ENCODE results near the gene FSTL5. TPM values are rescaled to one million over a fixed set of nuclear protein-coding genes. Genes with fewer than 3 reads are reported as not detected.

FSTL5 gene
- total and polyA plus RNA-seq, 10 of the 15 experiments (the other 5 are each of a cell fraction or from before 2014, with no cell fraction given): 0.04 to 2.4 (median 0.08) TPM; not detected in 4

- in situ Hi-C loops (cut with MboI): no loop called here
- H3K4me3 ChIP-seq: no peak overlapping the region
- ChIA-PET CTCF (no interaction called here), SMC1A (ENCODE audit: uncharacterized antibody, unreplicated experiment) (no interaction called here), POLR2A (no interaction called here), RAD21 (ENCODE audit: unreplicated experiment) (no interaction called here)
- no peaks in the 10 kb centered on the region for H4K20me1 ChIP-seq (ENCODE audit: control insufficient read depth, insufficient read depth)
- H2AFZ ChIP-seq (ENCODE audit: control insufficient read depth, low read depth, low read length): no peak overlapping the region
- H3K4me1 ChIP-seq (ENCODE audit: control insufficient read depth, insufficient read depth, low read length): no peaks in the 10 kb centered on the region
- no peaks in the 10 kb centered on the region for H3K79me2 ChIP-seq (ENCODE audit: control insufficient read depth, insufficient read depth, low read length)
- TF ChIP-seq, protein P1, sequence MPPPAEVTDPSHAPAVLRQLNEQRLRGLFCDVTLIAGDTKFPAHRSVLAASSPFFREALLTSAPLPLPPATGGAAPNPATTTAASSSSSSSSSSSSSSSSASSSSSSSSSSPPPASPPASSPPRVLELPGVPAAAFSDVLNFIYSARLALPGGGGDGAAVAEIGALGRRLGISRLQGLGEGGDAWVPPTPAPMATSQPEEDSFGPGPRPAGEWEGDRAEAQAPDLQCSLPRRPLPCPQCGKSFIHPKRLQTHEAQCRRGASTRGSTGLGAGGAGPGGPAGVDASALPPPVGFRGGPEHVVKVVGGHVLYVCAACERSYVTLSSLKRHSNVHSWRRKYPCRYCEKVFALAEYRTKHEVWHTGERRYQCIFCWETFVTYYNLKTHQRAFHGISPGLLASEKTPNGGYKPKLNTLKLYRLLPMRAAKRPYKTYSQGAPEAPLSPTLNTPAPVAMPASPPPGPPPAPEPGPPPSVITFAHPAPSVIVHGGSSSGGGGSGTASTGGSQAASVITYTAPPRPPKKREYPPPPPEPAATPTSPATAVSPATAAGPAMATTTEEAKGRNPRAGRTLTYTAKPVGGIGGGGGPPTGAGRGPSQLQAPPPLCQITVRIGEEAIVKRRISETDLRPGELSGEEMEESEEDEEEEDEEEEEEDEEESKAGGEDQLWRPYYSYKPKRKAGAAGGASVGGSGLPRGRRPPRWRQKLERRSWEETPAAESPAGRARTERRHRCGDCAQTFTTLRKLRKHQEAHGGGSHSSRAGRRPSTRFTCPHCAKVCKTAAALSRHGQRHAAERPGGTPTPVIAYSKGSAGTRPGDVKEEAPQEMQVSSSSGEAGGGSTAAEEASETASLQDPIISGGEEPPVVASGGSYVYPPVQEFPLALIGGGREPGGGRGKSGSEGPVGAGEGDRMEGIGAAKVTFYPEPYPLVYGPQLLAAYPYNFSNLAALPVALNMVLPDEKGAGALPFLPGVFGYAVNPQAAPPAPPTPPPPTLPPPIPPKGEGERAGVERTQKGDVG (CRISPR knock-in tag; IDR thresholded peaks at IDR 0.05): no peak
- TF ChIP-seq IRF5 (IDR thresholded peaks at IDR 0.05; ENCODE audit: borderline replicate concordance): no peak
- H3K36me3 ChIP-seq (ENCODE audit: control insufficient read depth in 2 of 2, insufficient read depth in 2 of 2, low read length in 1 of 2): no peaks in the 10 kb centered on the region
- WGBS (ENCODE audit: insufficient coverage, insufficient replicate concordance, low lambda C conversion rate, missing lambda C conversion rate): 0% methylated on average over 1 of the region's 1 CpG
- ATAC-seq (no peak), DNase-seq (ENCODE audit: low read depth, low spot score) (no peak), FAIRE-seq (no peak)
- intact Hi-C loops (cut with micrococcal nuclease; ENCODE audit: unreplicated experiment): no loop called here
- H3K9ac ChIP-seq (ENCODE audit: control insufficient read depth, insufficient read depth, low read length): no peak overlapping the region
- no peaks in the 10 kb centered on the region for H3K27me3 ChIP-seq (replicated peaks in 1 of 2; ENCODE audit: control insufficient read depth in 2 of 2, insufficient read depth in 2 of 2, low read length in 1 of 2)
- no peak overlapping the region for H3K4me2 ChIP-seq (ENCODE audit: control insufficient read depth, insufficient read depth)
- H3K9me3 ChIP-seq (replicated peaks; ENCODE audit: control insufficient read depth, insufficient read depth, low read length): no peaks in the 10 kb centered on the region
- H3K27ac ChIP-seq (ENCODE audit: control insufficient read depth, insufficient read depth): no peak overlapping the region
- no TSS peak for BruUV-seq (replicated peaks)
These were observed 61.1 kb downstream of the FSTL5 start for GRCh38 chr4:162102713-162103112.

GRCh38 chr4:162101337-162101736 is 62.5 kb downstream of the FSTL5 start:
- ChIA-PET POLR2A (no interaction called here), SMC1A (ENCODE audit: uncharacterized antibody, unreplicated experiment) (no interaction called here), RAD21 (ENCODE audit: unreplicated experiment) (no interaction called here), CTCF (no interaction called here)
- ATAC-seq (no peak), FAIRE-seq (no peak), DNase-seq (ENCODE audit: low read depth, low spot score) (no peak)
- intact Hi-C loops (cut with micrococcal nuclease; ENCODE audit: unreplicated experiment) (no loop called here), in situ Hi-C loops (cut with MboI) (no loop called here)
- no peaks in the 10 kb centered on the region for H4K20me1 ChIP-seq (ENCODE audit: control insufficient read depth, insufficient read depth)
- WGBS (ENCODE audit: insufficient coverage, insufficient replicate concordance, low lambda C conversion rate, missing lambda C conversion rate): 0% methylated on average over 1 of the region's 1 CpG
- no peaks in the 10 kb centered on the region for H3K4me1 ChIP-seq (ENCODE audit: control insufficient read depth, insufficient read depth, low read length)
- BruUV-seq (replicated peaks): no TSS peak
- no peaks in the 10 kb centered on the region for H3K36me3 ChIP-seq (ENCODE audit: control insufficient read depth in 2 of 2, insufficient read depth in 2 of 2, low read length in 1 of 2)
- H3K9ac ChIP-seq (ENCODE audit: control insufficient read depth, insufficient read depth, low read length): no peak overlapping the region
- H3K27me3 ChIP-seq (replicated peaks in 1 of 2; ENCODE audit: control insufficient read depth in 2 of 2, insufficient read depth in 2 of 2, low read length in 1 of 2): no peaks in the 10 kb centered on the region
- no peaks in the 10 kb centered on the region for H3K79me2 ChIP-seq (ENCODE audit: control insufficient read depth, insufficient read depth, low read length)
- no peaks in the 10 kb centered on the region for H3K9me3 ChIP-seq (replicated peaks; ENCODE audit: control insufficient read depth, insufficient read depth, low read length)
- no peak overlapping the region for H2AFZ ChIP-seq (ENCODE audit: control insufficient read depth, low read depth, low read length)
- H3K4me2 ChIP-seq (ENCODE audit: control insufficient read depth, insufficient read depth): no peak overlapping the region
- H3K4me3 ChIP-seq: no peak overlapping the region
- H3K27ac ChIP-seq (ENCODE audit: control insufficient read depth, insufficient read depth): no peak overlapping the region
- TF ChIP-seq HCFC1 (IDR thresholded peaks at IDR 0.05; ENCODE audit: low read length) (no peak), KLF5 (IDR thresholded peaks at IDR 0.05; ENCODE audit: partially characterized antibody) (no peak), CHD1 (IDR thresholded peaks at IDR 0.05; ENCODE audit: low read depth, low read length) (no peak), NR2C2 (IDR thresholded peaks at IDR 0.05; ENCODE audit: borderline replicate concordance, control insufficient read depth, insufficient read length, low read depth) (no peak), CBX5 (IDR thresholded peaks at IDR 0.05; ENCODE audit: low read depth) (no peak), EGR1 (IDR thresholded peaks at IDR 0.05; ENCODE audit: borderline replicate concordance in 1 of 2, low read depth in 2 of 2, low read length in 2 of 2) (no peak), BACH1 (IDR thresholded peaks at IDR 0.05; ENCODE audit: borderline replicate concordance) (no peak), YBX1 (IDR thresholded peaks at IDR 0.05) (no peak)
- TF ChIP-seq, protein P2, sequence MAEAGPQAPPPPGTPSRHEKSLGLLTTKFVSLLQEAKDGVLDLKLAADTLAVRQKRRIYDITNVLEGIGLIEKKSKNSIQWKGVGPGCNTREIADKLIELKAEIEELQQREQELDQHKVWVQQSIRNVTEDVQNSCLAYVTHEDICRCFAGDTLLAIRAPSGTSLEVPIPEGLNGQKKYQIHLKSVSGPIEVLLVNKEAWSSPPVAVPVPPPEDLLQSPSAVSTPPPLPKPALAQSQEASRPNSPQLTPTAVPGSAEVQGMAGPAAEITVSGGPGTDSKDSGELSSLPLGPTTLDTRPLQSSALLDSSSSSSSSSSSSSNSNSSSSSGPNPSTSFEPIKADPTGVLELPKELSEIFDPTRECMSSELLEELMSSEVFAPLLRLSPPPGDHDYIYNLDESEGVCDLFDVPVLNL (IDR thresholded peaks at IDR 0.05; ENCODE audit: low read depth, low read length): no peak

Measured in GM12878 (cell line).